NCI-H1105 (cell line): ENCODE measurements around the gene MFSD6.
A peak's percentile ranks its signal among the peaks of the same experiment; 100 is the strongest.
"Not testable (repeated sequence)": the region's sequence is repeated elsewhere in the genome, so short reads cannot be mapped to it uniquely, and the experiment has no call there.

Experiments used
- DNase-seq: peaks from one replicate; lab custom pipeline; 2025; lab: John Stamatoyannopoulos, UW

The MFSD6 gene

GRCh38 chr2:190407662-190408537, at the start of gene MFSD6:
Gene MFSD6 (plus strand): TSS chr2:190408355. CDS start chr2:190436030, 27,675 bp downstream.
- DNase-seq: peak; percentile 38

GRCh38 chr2:190358655-190359448, 49.3 kb upstream of the MFSD6 start:
- DNase-seq: not testable (repeated sequence)

GRCh38 chr2:190360561-190360960, 47.6 kb upstream of the MFSD6 start:
- no peak for DNase-seq

GRCh38 chr2:190360965-190361364, 47.2 kb upstream of the MFSD6 start:
- DNase-seq: no peak

GRCh38 chr2:190361572-190361971, 46.6 kb upstream of the MFSD6 start:
- no peak for DNase-seq

GRCh38 chr2:190362894-190363293, 45.3 kb upstream of the MFSD6 start:
- DNase-seq: no peak

- DNase-seq: peak; percentile 51
Measured at GRCh38 chr2:190365499-190366204, 42.5 kb upstream of the MFSD6 start.

- no peak for DNase-seq
Measured at GRCh38 chr2:190366248-190366753, 41.9 kb upstream of the MFSD6 start.

- DNase-seq: no peak
Measured at GRCh38 chr2:190367091-190367490, 41.1 kb upstream of the MFSD6 start.

- no peak for DNase-seq
Measured at GRCh38 chr2:190369635-190370034, 38.5 kb upstream of the MFSD6 start.

GRCh38 chr2:190376083-190376482, 32.1 kb upstream of the MFSD6 start:
- DNase-seq: no peak

- no peak for DNase-seq
Measured at GRCh38 chr2:190376591-190377245, 31.4 kb upstream of the MFSD6 start.

GRCh38 chr2:190378880-190379237, 29.3 kb upstream of the MFSD6 start:
- no peak for DNase-seq

- no peak for DNase-seq
Measured at GRCh38 chr2:190379249-190379964, 28.7 kb upstream of the MFSD6 start.

GRCh38 chr2:190380962-190381412, 27.2 kb upstream of the MFSD6 start:
- no peak for DNase-seq

- DNase-seq: peak; percentile 29
Measured at GRCh38 chr2:190382851-190383250, 25.3 kb upstream of the MFSD6 start.

GRCh38 chr2:190387422-190387821, 20.7 kb upstream of the MFSD6 start:
- DNase-seq: no peak

- no peak for DNase-seq
Measured at GRCh38 chr2:190396271-190396670, 11.9 kb upstream of the MFSD6 start.

GRCh38 chr2:190402986-190403603, 5.1 kb upstream of the MFSD6 start:
- DNase-seq: no peak

GRCh38 chr2:190404487-190404886, 3.7 kb upstream of the MFSD6 start:
- peak; percentile 8 for DNase-seq
